GM12864 (cell line): ENCODE measurements around the gene MTCH2.

Experiments used
- DNase-seq: peaks from one replicate; pipeline ENCODE4 v3.0.0-alpha.2; 2011; ENCODE audit warnings: low read depth
- H3K4me3 ChIP-seq: 2 replicates; pipeline ENCODE4 v1.5.1; 2011; ENCODE audit warnings: mild to moderate bottlenecking, low read depth, low read length, control low read depth
- CTCF ChIP-seq: IDR thresholded peaks from 2 replicates; pipeline ENCODE4 v1.5.1; 2011; ENCODE audit warnings: low read depth, mild to moderate bottlenecking, moderate library complexity, low read length, control low read depth, inconsistent platforms; ENCODE audit errors: missing control alignments

The MTCH2 gene

GRCh38 chr11:47591764-47592163 is 50.6 kb downstream of the MTCH2 start:
- no peak for TF ChIP-seq CTCF
- DNase-seq: no peak
- no peak overlapping the region for H3K4me3 ChIP-seq

DNA sequence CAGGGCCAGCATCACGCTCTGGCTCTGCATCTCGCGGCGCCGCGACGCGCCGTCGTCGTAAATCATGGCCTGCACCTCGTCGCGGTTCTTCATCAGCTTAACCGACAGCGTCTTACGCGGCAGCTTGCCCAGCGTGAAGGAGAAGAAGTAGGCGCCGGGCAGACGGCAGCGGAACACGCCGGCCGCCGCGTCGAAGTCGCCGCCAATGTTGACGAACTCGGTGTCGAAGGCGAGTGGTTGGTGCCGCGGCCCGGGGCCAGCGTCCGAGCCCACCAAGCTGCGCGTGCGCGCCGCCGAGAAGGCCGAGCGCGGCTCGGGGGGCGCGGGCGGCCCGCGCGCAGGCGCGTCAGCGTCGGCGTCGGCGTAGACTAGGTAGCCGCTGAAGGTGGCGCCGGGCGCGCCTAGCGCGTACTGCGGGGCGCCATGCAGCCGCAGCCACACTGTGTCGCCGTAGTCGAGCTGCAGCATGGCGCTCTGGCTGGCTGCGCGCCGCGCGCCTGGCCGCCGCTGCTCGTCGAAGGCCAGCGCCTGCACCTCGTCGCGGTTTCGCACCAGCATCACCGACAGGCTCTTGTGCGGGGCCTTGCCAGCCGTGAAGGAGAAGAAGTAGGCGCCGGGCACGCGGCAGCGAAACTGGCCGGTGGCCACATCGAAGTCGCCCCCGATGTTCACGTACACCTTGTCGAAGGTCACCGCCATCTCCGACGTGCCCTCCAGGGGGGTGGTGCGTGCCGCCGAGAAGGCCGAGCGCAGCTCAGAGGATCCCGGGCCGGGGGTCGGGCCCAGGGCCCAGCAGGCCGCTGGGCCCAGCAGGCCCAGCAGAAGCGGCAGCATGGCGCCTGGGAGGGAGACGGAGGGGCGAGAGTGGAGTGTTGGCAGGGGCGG is 52.1 kb downstream of the MTCH2 start:
- no peak for TF ChIP-seq CTCF
- no peak overlapping the region for H3K4me3 ChIP-seq
- no peak for DNase-seq

GRCh38 chr11:47589584-47589976 is 52.8 kb downstream of the MTCH2 start:
- DNase-seq: no peak
- no peak overlapping the region for H3K4me3 ChIP-seq
- TF ChIP-seq CTCF: no peak

DNA sequence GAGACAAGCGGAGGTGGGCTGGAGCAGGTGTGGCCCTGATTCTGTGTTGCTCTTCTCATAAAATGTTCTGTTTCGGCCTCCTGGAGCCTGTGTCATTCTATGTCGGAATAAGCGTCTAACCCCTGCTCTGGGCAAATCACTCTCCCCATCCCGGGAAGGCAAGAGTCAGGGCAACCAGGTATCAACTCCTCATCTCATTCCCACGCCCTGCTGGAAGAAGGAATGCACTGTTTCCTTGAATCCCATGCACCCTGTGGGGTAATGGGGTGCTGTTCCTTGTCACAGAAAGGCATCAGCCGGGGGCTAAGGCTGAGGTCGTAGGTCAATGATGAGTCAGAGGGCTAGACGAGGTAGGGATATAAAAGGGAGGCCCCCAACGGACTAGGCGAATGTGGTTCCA is 53.2 kb downstream of the MTCH2 start:
- no peak overlapping the region for H3K4me3 ChIP-seq
- no peak for TF ChIP-seq CTCF
- DNase-seq: no peak

DNA sequence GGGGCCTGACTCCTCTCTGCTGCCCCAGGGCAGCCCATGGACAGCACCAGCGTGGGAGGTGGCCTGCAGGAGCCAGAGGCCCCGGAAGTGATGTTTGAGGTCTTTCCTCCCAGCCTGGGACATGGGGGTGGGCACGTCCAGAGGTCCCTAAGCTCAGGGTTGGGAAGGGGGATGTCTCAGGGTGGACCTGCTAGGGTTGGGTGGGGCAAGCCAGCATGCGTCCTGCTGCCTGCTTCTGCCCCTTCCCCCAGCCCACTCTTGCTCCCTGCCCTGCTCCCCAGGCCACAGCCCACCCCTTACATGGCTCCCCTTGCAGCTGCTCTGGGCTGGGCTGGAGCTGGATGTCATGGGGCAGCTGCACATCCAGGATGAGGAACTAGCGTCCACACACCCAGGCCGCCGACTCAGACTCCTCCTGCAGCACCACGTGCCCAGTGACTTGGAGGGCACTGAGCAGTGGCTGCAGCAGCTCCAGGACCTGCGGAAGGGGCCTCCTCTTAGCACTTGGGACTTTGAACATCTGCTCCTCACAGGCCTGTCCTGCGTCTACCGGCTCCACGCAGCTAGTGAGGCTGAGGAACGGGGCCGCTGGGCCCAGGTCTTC is 54.5 kb downstream of the MTCH2 start:
- TF ChIP-seq CTCF: no peak
- H3K4me3 ChIP-seq: no peak overlapping the region
- DNase-seq: no peak

DNA sequence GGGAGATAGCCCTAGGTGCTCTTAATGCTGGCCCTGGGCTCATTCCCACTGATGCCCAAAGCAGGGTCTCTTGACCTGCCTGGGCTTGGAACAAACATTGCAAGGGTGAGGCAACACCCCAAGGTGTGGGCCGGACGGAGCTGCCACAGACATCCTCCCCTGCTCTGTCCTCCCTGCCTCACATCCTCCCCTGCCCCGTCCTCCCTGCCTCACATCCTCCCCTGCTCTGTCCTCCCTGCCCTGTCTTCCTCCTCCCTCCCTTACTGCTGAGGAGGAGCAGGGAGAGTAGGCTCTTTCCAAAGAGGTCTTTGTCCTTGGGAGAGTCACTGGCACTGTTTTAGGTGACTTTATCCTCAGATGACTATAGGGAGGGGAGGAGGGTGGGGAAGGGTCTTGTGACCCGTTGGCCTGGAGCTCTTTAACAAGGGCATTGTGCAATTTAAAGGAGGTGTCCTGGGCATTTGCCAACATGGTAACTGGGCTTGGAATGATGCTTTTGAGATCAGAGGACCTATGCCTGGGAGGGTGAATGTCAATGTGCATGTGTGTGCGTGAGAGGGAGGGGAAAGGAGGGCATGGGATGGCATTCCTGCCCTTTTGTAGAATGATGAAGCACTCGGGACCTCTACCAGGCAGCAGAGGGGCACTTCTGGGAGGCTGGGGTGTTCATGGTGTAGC is 55.2 kb downstream of the MTCH2 start:
- no peak overlapping the region for H3K4me3 ChIP-seq
- DNase-seq: no peak
- no peak for TF ChIP-seq CTCF
